GM19238 (cell line): ENCODE data around the gene SLC39A1.
A peak's percentile ranks its signal among the peaks of the same experiment; 100 is the strongest.

Experiments
- DNase-seq: peaks from one replicate; pipeline ENCODE4 v3.0.0; 2011; ENCODE audit warnings: low spot score; ENCODE audit not compliant: insufficient read length

SLC39A1 gene

GRCh38 chr1:153953859-153954365 lies 9.4 kb downstream of the SLC39A1 start:
- DNase-seq, result no peak

GRCh38 chr1:153951801-153952200 lies 11.5 kb downstream of the SLC39A1 start:
- no peak for DNase-seq

DNA sequence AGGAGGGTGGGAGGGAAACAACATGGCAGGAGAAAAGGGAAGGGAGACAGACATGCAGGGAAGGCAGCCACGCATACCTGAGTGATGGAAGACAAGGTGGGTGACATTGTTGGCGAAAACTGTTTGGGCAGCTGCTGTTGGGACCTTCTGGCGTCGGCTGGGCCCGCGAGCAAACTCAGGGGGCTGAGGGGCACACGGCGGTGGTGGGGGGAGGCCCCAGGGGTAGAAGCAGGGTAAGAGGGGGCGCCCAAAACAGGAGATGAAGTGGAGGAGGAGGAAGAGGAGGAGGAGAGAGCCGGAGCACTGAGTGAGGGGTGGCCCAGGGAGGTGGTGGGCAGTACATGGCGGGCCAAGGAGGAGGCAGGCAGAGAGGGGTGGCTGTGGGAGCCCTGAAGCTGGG lies 12.2 kb downstream of the SLC39A1 start:
- DNase-seq, result no peak

DNA sequence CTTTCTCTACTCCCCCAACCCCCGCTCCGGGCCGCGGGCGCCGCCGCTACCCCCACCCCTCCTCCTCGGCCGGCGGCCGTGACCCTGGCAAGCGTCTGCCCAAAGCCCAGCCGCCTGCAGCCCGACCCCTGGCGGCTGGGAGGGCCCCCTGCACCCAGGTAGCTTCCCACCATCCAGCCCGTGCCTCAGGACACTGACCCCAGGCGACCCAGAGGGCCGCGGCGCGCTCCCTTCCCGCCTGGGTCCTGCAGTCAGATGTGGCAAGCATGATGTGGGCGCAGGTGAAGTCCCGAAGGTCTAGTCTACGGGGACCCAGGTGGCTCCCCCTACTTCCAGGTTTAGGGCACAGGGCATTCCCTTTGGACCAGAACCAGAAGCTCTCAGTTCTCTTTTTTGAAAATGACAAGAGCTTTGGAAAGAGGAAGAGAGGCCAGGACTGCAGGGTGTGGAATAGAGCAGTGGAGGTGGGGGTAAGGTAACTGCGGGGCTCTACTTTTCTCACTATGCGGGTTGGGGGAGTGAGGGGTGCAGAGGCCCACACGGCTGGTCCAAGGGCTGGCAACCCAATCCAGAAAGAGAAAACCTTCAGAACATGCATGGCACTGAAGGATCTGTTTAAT lies 16.6 kb downstream of the SLC39A1 start, which contains the start of gene DENND4B:
Gene DENND4B, minus strand, starts transcription at position 97 of the 620 bp plus-strand sequence. CDS start 2,344 bp downstream, outside the sequence.
- DNase-seq, result peak; percentile 99

DNA sequence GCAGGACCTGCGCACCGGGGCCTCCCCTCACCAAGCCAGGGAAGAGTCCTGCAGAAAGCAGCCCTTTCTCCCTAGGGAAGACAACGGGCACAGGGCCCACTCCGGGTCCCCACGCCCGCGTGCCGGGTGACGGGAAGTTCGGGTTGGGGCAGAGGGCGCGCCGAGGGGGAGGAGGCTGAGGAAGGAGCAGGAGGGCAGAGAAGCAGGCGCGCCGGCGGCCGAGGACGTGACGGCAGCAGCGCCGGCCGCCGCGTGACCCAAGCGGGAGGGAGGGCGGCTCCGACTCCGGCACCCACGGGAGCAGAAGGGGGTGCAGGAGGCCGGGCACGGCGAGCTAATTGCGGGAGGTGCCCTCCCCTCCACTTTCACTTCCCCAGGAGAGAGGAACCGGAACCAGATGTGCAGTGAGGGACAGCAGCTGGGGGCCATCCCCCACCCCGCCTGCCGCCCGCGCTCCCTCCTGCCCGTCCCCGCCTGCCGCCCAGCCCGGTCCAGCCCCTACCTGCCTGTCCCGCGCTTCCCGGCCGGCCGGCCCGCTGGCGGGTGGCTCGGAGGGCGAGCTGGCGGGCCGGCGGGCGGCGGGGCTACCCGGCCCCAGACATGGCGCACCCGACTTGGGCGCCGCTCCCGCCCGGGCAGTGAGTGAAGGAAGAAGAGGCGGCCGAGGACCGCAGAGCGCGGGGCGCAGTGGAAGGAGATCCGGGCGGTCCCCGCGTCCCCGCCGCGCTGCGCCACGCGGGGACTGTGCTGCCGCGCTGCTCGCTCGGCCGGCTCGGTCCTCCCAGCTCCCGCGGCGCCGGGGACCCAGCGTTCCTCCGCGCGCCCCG lies 17.3 kb downstream of the SLC39A1 start:
- DNase-seq, result peak; percentile 96

GRCh38 chr1:153945131-153945794 lies 18.1 kb downstream of the SLC39A1 start:
- peak; percentile 87 for DNase-seq

GRCh38 chr1:153944827-153945117 lies 18.6 kb downstream of the SLC39A1 start:
- no peak for DNase-seq

GRCh38 chr1:153944005-153944826 lies 19.1 kb downstream of the SLC39A1 start:
- DNase-seq, result no peak

- DNase-seq, result no peak
Measured at GRCh38 chr1:153942766-153943549, 20.4 kb downstream of the SLC39A1 start.

DNA sequence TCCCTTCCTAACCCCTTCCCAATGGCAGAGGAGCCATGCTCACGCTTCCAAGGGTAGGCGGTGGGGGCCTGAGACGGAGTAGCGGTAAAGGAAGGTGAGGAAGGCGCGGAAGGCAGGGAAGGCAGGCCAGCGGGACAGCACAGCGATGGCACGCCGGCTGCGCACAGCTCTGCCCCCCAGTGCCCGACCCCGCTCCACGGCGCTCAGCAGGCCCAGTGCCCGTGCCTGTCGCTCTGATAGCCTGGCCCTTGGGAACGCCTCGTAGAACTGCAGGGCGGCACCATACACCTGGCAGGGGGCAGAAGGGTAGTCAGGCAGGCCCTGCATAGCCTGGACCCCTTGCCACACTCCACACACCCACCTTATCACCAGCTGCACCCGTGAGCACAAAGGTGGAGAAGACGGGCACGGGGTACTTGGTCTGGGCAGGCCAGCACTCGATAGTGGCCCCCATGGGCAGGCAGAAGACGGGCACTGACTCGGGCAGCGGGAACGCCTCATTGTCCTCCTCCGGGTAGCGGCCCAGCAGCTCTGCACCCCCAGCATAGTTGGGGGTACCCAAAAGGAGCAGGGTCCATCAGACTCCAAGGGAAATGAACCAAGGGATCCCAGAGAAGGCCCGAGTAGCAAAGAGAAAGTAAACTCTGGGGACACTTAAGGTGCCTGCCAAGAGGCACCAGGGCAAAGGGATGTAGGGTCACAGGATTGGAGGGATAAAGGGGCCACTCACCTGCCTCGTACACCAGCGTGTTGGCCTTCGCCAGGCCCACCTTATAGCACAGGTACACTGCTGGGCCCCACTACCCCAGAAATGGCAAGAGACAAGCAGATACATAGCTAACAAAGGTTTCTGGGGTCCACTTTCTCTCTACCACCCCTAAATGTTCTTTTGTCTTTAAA lies 21.3 kb downstream of the SLC39A1 start:
- DNase-seq, result no peak

DNA sequence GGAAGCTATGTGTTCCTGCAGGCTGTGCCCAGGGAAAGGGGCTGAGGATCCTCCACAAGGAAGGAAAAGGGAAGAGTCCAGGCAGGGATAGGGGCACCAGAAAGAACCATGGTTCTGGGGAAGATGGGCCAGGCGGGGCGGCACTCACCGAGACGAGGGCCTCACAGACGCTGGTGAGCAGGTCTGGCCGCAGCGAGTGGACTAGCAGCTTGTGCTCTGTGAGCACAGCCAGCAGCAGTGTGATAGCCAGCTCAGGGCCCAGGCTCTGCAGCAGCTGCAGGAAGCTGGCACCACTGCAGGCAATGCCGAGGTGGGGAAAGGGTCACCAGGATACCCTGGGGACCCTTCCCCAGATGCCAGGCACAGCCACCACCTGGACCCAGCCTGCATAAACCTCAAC lies 22.6 kb downstream of the SLC39A1 start:
- DNase-seq, result no peak

DNA sequence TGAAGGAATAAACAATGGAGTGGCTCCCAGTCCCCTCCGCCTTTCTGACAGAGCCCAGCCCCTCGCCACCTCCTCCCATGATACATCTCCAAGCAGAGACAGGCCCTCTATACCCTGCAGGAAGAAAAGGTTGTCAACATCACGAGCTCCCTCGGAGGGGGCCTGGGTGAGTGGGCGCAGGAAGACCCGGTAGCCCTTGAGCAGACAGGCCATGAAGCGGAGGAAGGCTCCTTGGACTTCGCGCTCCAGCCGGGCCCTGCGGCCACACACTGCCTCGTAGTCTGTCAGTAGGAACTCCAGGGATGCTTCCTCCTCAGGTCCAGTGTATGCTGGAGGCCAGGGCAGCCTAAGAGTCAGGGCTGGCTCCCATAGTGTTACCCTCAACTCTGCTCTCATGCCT lies 23.9 kb downstream of the SLC39A1 start:
- no peak for DNase-seq

DNA sequence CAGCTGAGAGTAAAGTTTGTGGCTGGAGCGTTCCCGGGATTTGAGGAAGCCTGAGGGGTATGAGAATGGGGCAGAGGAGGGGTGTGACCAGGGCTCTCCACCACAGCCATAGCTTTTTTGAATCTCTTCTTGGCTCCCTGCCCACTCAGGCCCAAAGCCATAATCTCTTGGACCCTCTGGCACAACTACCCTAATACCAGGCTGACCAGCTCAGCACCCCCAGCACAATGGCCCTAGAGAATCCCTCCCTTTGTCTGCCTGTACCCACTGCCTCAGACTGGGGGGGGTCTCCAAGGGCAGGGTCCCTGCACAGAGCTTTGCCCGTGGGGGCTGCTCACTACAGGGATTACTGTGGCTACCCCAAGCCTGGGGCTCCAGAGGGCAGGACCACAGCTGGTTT lies 24.3 kb downstream of the SLC39A1 start:
- DNase-seq, result no peak

GRCh38 chr1:153937331-153937730 lies 26.0 kb downstream of the SLC39A1 start:
- no peak for DNase-seq

DNA sequence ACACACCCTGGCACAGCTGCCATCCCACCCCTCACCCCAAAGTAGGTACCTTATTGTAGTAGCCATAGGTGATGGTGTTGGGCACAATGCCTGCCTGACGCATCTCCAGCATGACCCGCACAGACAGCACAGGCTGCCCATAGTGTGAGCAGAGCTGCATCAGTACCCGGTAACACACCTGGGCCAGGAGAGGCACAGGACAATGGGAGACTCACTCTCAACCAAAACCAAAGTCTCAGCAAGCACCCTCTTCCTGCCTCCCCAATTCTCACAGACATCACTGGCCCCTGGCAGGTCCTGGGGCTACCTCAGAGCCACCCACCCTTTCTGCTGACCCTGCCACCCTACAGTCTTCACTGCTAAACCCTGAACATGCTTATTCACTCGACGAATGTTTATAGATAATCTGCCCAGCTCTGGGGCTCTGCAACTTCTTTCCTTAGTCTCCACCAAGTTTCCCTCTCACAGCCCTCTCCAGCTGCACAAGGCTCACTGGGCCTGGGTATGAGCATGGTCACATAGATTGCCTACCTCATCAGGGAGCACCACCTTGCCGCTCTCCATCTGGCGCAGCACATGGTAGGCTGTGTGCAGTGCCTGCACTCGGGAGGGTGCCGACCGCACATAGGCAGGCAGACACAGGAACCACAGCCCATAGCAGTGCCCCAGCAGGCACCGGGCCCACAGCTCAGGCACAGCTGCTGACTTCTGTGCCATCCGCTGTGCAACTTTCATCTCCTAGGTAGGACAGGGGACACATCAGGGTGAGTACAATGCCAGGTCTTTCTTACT lies 27.1 kb downstream of the SLC39A1 start:
- DNase-seq, result no peak

GRCh38 chr1:153934746-153935145 lies 28.6 kb downstream of the SLC39A1 start:
- no peak for DNase-seq

DNA sequence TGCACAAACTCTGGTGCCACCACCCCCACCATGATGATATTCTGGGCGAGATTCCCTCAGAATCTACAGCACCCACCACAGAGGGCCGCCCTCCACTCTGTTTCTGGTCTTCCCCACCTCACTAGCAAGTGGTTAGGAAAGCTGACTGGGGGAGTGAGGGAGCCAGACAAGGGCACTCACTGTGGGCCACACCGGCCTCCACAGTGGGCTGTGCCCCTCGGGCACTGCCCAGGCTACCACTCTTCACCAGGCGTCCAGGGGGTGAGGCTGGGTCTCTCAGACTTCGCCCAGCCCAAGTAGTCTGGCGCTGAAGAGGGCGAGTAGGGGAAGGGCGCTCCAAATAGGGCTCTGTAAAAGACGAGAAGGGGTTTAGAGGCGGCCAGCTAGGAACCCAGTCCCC lies 29.4 kb downstream of the SLC39A1 start:
- DNase-seq, result no peak

GRCh38 chr1:153933430-153933829 lies 29.9 kb downstream of the SLC39A1 start:
- DNase-seq, result no peak
